Muscle of leg (tissue), 11 donors: ENCODE measurements around the gene ZNF212. TPM values are rescaled to one million over a fixed set of nuclear protein-coding genes. Genes with fewer than 3 reads are reported as not detected.
"Not testable (repeated sequence)": the region's sequence is repeated elsewhere in the genome, so short reads cannot be mapped to it uniquely, and the experiment has no call there.

Experiments used
- DNase-seq: peaks from one replicate; pipeline ENCODE4 v3.0.0; 2013
- H3K27ac ChIP-seq: one replicate; pipeline ENCODE4 v1.5.1; 2013; ENCODE audit warnings: mild to moderate bottlenecking, low read length, control low read depth
- H3K27me3 ChIP-seq: one replicate; pipeline ENCODE4 v1.6.1; 2013; ENCODE audit warnings: low read length; ENCODE audit not compliant: control insufficient read depth, insufficient read depth
- H3K36me3 ChIP-seq: one replicate; pipeline ENCODE4 v1.6.1; 2013; ENCODE audit warnings: low read length; ENCODE audit not compliant: control insufficient read depth, insufficient read depth
- H3K4me1 ChIP-seq: one replicate; pipeline ENCODE4 v1.6.1; 2013; ENCODE audit warnings: low read length; ENCODE audit not compliant: control insufficient read depth, insufficient read depth
- H3K4me3 ChIP-seq: one replicate; pipeline ENCODE4 v1.5.1; 2013; ENCODE audit warnings: low read length, control low read depth
- H3K9me3 ChIP-seq: replicated peaks from 2 replicates; pipeline ENCODE4 v1.6.1; 2013; ENCODE audit warnings: low read depth, low read length; ENCODE audit not compliant: control insufficient read depth
- WGBS: methylation state at CpG from one replicate; pipeline ENCODE4 v1.1.5; 2013; ENCODE audit warnings: missing lambda C conversion rate; ENCODE audit not compliant: insufficient coverage; 5-methylcytosine and 5-hydroxymethylcytosine counted together
- polyA plus RNA-seq, 8 donors: library from polyadenylated mRNA; unstranded; fragments of 120-200 nt; gene quantifications; one replicate each; pipeline versions ENCODE4 v1.2.1 to v1.2.3, GENCODE V29; 2013; ENCODE audit warnings: inconsistent platforms in 1 of 8, low replicate concordance in 1 of 8; ENCODE audit not compliant: insufficient read length in 8 of 8, insufficient read depth in 1 of 8
- total RNA-seq: library from RNA; stranded (reverse); fragments of 120-200 nt; gene quantifications from one replicate; pipeline ENCODE4 v1.2.4, GENCODE V29; 2013

Gene ZNF212
- total and polyA plus RNA-seq, 9 donors: 5.4 to 11.8 (median 10.2) TPM

GRCh38 chr7:149251518-149251917 is 12.1 kb downstream of the ZNF212 start:
- H3K36me3 ChIP-seq: peaks cover 44% of the 10 kb centered on the region
- H3K9me3 ChIP-seq, H3K27me3 ChIP-seq, H3K27ac ChIP-seq, DNase-seq, H3K4me1 ChIP-seq, H3K4me3 ChIP-seq: not testable (repeated sequence)
- 95% methylated on average over 7 of the region's 10 CpGs for WGBS

DNA sequence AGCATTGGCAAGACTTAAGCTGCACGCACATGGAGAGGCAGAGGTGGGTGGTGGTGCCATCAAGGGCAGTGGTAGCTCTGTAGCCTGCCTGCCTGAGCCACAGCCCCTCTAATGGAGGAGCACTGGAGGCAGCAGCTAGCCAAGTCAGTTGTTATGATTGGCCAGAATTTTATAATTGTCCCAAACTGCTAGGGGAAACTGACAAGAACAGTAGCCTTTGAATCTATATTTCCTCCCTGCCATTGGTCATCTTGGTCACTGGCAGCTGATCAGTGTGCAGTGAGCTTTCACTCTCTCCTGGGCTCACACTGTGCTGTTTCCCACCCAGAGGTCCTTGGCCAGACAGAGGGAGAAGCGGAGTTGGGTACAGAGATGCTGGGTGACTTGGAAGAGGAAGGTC is 12.9 kb downstream of the ZNF212 start:
- no peaks in the 10 kb centered on the region for H3K27me3 ChIP-seq
- 92% methylated on average over 1 of the region's 2 CpGs for WGBS
- no peak for DNase-seq
- no peak overlapping the region for H3K4me3 ChIP-seq
- no peaks in the 10 kb centered on the region for H3K4me1 ChIP-seq
- H3K27ac ChIP-seq: no peak overlapping the region
- no peaks in the 10 kb centered on the region for H3K9me3 ChIP-seq
- H3K36me3 ChIP-seq: peaks cover 44% of the 10 kb centered on the region

GRCh38 chr7:149253665-149254064 is 14.2 kb downstream of the ZNF212 start:
- Histone ChIP-seq H3K27me3 (no peaks in the 10 kb centered on the region), H3K4me1 (no peaks in the 10 kb centered on the region), H3K4me3 (no peak overlapping the region), H3K36me3 (peaks cover 44% of the 10 kb centered on the region), H3K9me3 (no peaks in the 10 kb centered on the region), H3K27ac (no peak overlapping the region)
- 93% methylated on average over 7 of the region's 7 CpGs for WGBS
- DNase-seq: peak; percentile 13

DNA sequence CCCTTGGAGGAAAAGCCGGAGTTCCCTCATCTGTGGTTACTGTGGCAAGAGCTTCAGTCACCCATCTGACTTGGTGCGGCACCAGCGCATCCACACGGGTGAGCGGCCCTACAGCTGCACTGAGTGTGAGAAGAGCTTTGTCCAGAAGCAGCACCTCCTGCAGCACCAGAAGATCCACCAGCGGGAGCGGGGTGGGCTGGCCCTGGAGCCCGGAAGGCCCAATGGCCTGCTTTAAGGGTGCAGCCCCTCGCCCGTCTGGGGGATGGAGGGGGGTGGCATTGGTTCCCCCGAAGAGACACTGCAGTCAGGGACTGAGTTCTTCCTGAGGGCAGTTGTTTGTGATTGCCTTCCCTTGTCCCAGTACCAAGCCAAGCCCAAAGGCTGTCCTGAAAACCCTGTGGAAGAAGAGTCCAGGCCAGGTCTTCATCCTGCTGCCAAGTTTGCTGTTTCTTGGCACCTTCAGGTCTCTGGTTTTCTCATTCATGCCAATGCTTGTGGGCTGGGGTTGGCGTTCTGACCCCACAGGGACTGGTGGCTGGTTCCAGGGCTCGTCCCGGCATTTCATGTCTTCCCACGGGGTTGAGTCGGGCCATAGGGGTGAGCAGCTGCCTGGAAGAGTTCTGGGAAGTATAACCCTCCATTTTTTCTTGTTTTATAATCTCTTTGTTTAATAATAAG is 14.9 kb downstream of the ZNF212 start:
- Histone ChIP-seq H3K9me3 (no peaks in the 10 kb centered on the region), H3K4me1 (no peaks in the 10 kb centered on the region), H3K36me3 (peaks cover 44% of the 10 kb centered on the region), H3K27ac (no peak overlapping the region), H3K4me3 (no peak overlapping the region), H3K27me3 (no peaks in the 10 kb centered on the region)
- DNase-seq: no peak
- WGBS: 91% methylated on average over 9 of the region's 16 CpGs

- H3K4me3 ChIP-seq: no peak overlapping the region
- H3K36me3 ChIP-seq: peaks cover 44% of the 10 kb centered on the region
- 83% methylated on average over 2 of the region's 5 CpGs for WGBS
- no peak for DNase-seq
- H3K4me1 ChIP-seq: no peaks in the 10 kb centered on the region
- no peaks in the 10 kb centered on the region for H3K27me3 ChIP-seq
- no peak overlapping the region for H3K27ac ChIP-seq
- no peaks in the 10 kb centered on the region for H3K9me3 ChIP-seq
Measured at GRCh38 chr7:149255174-149255573, 15.7 kb downstream of the ZNF212 start.

- Histone ChIP-seq H3K36me3 (peaks cover 37% of the 10 kb centered on the region), H3K4me1 (peaks cover 3% of the 10 kb centered on the region), H3K4me3 (no peak overlapping the region), H3K27me3 (no peaks in the 10 kb centered on the region), H3K27ac (no peak overlapping the region), H3K9me3 (no peaks in the 10 kb centered on the region)
- no peak for DNase-seq
- WGBS: 78% methylated on average over 1 of the region's 4 CpGs
Measured at GRCh38 chr7:149256568-149256967, 17.1 kb downstream of the ZNF212 start.

DNA sequence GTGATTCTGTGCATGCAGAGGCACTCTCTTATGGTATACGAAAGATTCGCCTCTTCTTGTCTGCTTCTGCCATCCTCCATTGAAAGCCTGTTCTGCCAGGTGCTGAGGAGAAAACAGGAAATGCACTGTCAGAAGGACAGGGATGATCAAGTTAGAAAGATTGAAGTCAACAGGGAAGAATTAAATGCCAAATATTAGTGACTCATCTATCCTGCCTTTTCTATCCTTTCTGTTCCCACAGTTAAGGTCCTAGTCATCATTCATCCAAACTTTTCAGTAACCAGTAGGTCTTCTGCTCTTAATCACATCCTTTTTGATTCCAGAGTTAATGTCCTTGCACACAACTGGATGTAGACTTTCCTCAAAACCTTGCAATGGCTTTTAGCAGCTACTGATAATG is 17.7 kb downstream of the ZNF212 start:
- no CpG with 5 or more reads among the region's 2 CpGs for WGBS
- Histone ChIP-seq H3K9me3 (no peaks in the 10 kb centered on the region), H3K27ac (no peak overlapping the region), H3K4me1 (peaks cover 3% of the 10 kb centered on the region), H3K36me3 (peaks cover 32% of the 10 kb centered on the region), H3K4me3 (no peak overlapping the region), H3K27me3 (no peaks in the 10 kb centered on the region)
- DNase-seq: no peak

DNA sequence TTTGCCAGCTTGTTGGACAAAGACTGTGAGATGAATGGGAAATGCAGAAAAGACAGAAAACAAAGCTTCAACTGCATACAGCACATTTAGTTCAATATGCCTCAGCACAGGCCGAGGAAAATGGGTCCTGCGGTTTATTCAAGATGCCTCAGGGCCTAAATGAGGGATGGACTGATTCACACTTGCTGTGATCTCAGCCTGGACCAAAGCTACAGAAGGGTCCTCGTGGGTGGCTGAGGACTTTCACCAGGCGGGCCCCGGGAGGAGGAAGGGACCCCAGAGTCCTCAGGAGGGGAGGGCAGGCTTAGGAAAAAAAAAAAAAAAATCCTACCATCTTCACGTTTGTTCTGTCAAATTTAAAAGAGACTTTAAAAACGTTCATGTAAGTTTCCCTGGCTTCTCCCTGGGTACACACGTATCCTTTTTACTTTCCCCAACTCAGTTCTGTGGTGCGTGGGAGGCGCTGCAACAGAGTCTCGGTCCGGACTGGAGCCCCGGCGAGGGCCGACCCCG is 21.9 kb downstream of the ZNF212 start:
- peak overlapping the region; percentile 87 for H3K27ac ChIP-seq
- H3K9me3 ChIP-seq: no peaks in the 10 kb centered on the region
- peaks cover 17% of the 10 kb centered on the region for H3K36me3 ChIP-seq
- H3K27me3 ChIP-seq: no peaks in the 10 kb centered on the region
- 3% methylated on average over 13 of the region's 16 CpGs for WGBS
- peaks cover 8% of the 10 kb centered on the region for H3K4me1 ChIP-seq
- H3K4me3 ChIP-seq: peak overlapping the region; percentile 60
- DNase-seq: peak; percentile 36

DNA sequence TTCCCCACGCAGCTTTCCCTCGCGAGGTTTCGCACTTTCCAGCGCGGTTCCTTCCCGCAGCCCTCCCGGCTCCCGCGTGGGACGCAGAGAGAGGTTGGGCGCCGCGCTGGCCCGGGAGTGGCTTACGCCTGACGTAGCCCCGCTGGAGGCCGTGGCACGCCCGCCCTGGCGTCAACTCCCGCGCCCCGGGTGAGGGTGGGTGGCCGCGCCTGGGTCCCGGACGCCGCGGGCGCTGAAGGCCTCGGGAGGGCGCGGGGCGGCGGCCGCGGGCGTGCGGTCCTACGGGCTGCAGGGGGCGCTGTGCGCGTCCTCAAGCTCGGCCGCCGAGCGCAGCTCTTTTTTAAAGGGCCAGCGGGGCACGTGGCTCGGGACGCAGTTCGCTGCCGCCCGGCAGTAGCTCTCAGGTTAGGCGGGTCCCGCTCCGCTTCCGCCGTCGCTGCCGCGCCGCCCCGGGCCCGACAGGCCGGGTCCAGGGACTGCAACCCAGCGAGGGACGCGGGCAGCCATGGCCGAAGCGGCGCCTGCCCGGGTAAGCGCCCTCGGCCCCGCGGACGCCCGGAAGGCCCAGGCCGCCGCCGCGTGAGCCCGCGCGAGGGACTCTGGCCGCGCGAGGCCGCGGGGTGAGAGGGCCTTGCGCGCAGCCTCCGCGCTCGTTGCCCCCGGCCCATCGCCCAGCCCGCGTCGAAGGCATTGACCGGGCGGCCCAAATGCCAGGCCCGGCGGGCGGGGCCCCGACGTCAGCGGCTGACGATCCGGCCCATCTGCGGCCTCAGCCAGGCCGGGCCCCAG is 22.6 kb downstream of the ZNF212 start, which contains the start of gene ZNF783:
ZNF783 (plus strand) TSS at position 368 of the 789 bp plus-strand sequence; CDS start at position 506, 138 bp downstream.
- Histone ChIP-seq H3K4me1 (peaks cover 8% of the 10 kb centered on the region), H3K9me3 (no peaks in the 10 kb centered on the region), H3K27me3 (no peaks in the 10 kb centered on the region), H3K4me3 (peak within 1 kb of the TSS; percentile 60), H3K36me3 (peaks cover 24% of the 10 kb centered on the region), H3K27ac (peak within 1 kb of the TSS; percentile 87)
- WGBS: under 1% methylated on average over 115 of the region's 115 CpGs
- DNase-seq: peak; percentile 96

- no peak for DNase-seq
- H3K27me3 ChIP-seq: no peaks in the 10 kb centered on the region
- H3K4me3 ChIP-seq: no peak overlapping the region
- H3K9me3 ChIP-seq: no peaks in the 10 kb centered on the region
- 89% methylated on average over 11 of the region's 21 CpGs for WGBS
- H3K4me1 ChIP-seq: peaks cover 5% of the 10 kb centered on the region
- no peak overlapping the region for H3K27ac ChIP-seq
- peaks cover 44% of the 10 kb centered on the region for H3K36me3 ChIP-seq
Measured at GRCh38 chr7:149266451-149266850, 27.0 kb downstream of the ZNF212 start.
